GM19438 (cell line): ENCODE measurements around the gene CENPX.

Experiments
- ATAC-seq: cut with Tn5 transposase; IDR thresholded peaks from one replicate; pipeline ENCODE4 v1.9.1; 2021; ENCODE audit warnings: low read depth; ENCODE audit not compliant: unreplicated experiment

CENPX gene

GRCh38 chr17:82014432-82014831 lies 8.2 kb downstream of the CENPX start:
- ATAC-seq = no peak

GRCh38 chr17:82013772-82014321 lies 8.8 kb downstream of the CENPX start:
- ATAC-seq = no peak

- ATAC-seq = no peak
Measured at GRCh38 chr17:82013341-82013740, 9.3 kb downstream of the CENPX start.

GRCh38 chr17:82012640-82013295 lies 9.9 kb downstream of the CENPX start:
- ATAC-seq = no peak

GRCh38 chr17:82012261-82012639 lies 10.4 kb downstream of the CENPX start:
- ATAC-seq = no peak

GRCh38 chr17:82011617-82012187 lies 11.0 kb downstream of the CENPX start:
- no peak for ATAC-seq

GRCh38 chr17:82010575-82011525 lies 11.8 kb downstream of the CENPX start:
- ATAC-seq = no peak

GRCh38 chr17:82009413-82009812 lies 13.3 kb downstream of the CENPX start:
- ATAC-seq = no peak

- ATAC-seq = no peak
Measured at GRCh38 chr17:82008941-82009405, 13.7 kb downstream of the CENPX start.

- ATAC-seq = no peak
Measured at GRCh38 chr17:82008258-82008940, 14.3 kb downstream of the CENPX start.

- no peak for ATAC-seq
Measured at GRCh38 chr17:82007495-82008257, 15.0 kb downstream of the CENPX start.

GRCh38 chr17:82007228-82007494 lies 15.5 kb downstream of the CENPX start:
- no peak for ATAC-seq

GRCh38 chr17:82006468-82007227 lies 16.0 kb downstream of the CENPX start:
- no peak for ATAC-seq

- ATAC-seq = no peak
Measured at GRCh38 chr17:82005701-82006348, 16.9 kb downstream of the CENPX start.

- ATAC-seq = no peak
Measured at GRCh38 chr17:82004517-82005455, 17.9 kb downstream of the CENPX start.

- ATAC-seq = no peak
Measured at GRCh38 chr17:82003411-82004381, 19.0 kb downstream of the CENPX start.
